Pericardium fibroblast (primary cell): ENCODE results near the gene TSFM. TPM values are rescaled to one million over a fixed set of nuclear protein-coding genes. Genes with fewer than 3 reads are reported as not detected.

Source experiments
- total RNA-seq: library from RNA; depleted of rRNA; stranded (reverse); fragments of >200 nt; gene quantifications from 2 replicates; pipeline ENCODE4 v1.2.3, GENCODE V29; 2015

The TSFM gene
- 13.6 and 18.3 TPM in 2 replicates for total RNA-seq

DNA sequence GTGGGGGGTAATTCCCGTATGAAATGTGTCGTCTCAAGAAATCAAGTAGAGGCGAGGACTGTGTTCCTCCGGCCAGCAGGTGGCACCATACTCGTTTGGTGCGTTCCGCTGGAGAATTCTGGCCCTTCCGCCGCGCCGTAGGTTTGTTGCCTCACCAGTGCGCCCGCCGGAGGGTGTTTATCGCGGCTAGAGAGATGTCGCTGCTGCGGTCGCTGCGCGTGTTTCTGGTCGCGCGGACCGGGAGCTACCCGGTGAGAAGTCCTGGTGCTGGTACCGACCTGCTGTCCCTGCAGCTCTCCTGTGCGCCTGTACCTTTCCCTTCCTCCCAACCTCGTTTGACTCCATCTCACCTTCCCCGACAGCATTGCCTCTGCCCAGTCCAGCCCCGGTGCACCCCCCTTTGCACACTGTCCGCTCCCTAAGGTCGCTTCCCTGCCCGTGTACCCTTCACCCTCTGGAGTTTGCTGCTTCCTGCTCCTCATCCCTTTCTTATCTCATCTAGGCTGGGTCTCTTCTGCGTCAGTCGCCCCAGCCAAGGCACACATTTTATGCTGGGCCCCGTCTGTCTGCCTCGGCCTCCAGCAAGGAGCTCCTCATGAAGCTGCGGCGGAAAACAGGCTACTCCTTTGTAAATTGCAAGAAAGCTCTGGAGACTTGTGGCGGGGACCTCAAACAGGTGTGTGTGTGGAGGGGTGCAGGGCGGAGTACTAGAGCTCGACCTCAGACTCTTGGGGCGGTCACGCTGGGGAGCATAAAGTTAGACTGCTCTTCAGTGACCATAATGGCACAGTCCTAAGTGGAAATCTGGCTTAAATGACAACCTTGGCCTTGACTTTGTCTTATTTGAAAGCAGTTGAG, at the start of gene TSFM:
Gene TSFM, plus strand, starts transcription at position 180 of the 858 bp plus-strand sequence. Its CDS starts 15 bp downstream, at position 195.

DNA sequence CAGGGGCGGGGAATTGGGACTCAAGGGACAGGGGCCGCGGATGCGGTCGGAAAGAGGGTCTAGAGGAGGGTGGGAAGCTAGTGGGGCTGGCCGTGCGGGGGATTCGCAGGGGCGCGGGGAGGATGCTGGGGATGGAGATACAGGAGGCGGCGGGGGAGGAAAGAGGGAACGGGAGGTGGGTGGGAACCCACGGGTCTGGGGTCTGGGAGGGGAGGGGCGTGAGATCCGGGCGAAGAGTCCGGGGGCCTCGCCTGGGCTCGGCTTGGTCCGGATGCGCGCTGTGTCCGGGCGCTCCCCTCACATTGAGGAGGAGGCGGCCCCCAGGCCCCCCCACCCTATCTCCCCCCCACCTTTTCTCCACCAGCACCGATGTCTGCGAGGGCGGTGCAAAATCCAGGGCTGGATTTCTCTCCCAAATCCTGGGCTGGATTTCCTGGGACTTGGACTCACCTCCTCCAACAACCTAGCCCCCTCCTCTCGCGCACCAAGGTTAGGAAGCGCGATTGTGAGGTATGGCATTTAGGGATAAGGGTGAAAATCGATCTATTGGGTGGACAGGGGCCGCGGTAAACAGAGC, 43.8 kb upstream of the TSFM start, which contains the start of gene AGAP2:
Gene AGAP2, minus strand, starts transcription at position 82 of the 577 bp plus-strand sequence. CDS start 496 bp downstream, outside the sequence.

GRCh38 chr12:57744777-57745484, 37.7 kb upstream of the TSFM start, which contains the start of gene TSPAN31:
Gene TSPAN31, plus strand, starts transcription at chr12:57745039. Its CDS starts 116 bp downstream, at chr12:57745155.

GRCh38 chr12:57751788-57752667, 30.6 kb upstream of the TSFM start, which contains the start of gene CDK4:
Gene CDK4, minus strand, starts transcription at chr12:57752310. Its CDS starts 593 bp downstream, at chr12:57751717.

DNA sequence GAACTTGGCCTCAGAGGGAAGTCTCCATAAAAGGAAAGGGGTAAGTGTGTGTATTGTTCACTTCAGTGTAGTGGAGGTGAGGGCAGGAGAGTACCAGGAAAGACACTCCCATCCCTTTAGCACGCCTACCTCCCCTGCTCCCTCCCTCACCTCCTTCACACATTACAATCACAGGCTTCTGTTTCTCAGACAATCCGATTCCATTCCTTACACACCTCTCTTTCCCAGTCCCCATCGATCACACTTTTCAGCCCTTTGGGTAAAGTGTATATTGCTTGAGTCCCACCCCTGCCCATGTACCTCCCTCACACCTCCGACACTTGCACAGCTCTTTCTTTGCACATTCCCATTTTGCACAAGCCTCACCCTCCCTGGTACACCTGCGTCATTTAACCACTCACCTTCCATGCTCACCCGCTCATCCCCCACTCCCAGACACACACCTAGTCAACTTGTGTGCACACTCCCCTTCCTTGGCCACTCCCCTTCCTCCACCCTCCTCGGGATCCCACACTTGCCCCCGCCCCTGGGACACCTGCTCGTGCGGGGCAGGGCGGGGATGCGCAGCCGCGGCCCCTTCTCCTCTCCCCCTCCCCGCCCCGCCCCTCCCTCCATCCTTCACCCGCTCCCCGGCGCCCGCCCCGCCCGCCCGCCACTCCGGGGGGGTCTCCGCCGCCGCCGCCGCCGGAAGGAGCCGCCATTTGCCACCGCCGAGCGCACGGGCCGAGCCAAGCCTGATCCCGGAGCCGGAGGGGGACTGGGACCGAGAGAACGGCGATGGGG, 28.0 kb upstream of the TSFM start, which contains the start of gene MARCHF9:
Gene MARCHF9, plus strand, starts transcription at position 693 of the 783 bp plus-strand sequence. CDS start 426 bp downstream, outside the sequence.

GRCh38 chr12:57766464-57767304, 15.9 kb upstream of the TSFM start, which contains the start of gene CYP27B1:
Gene CYP27B1, minus strand, starts transcription at chr12:57767078. Its CDS starts 37 bp downstream, at chr12:57767041.

DNA sequence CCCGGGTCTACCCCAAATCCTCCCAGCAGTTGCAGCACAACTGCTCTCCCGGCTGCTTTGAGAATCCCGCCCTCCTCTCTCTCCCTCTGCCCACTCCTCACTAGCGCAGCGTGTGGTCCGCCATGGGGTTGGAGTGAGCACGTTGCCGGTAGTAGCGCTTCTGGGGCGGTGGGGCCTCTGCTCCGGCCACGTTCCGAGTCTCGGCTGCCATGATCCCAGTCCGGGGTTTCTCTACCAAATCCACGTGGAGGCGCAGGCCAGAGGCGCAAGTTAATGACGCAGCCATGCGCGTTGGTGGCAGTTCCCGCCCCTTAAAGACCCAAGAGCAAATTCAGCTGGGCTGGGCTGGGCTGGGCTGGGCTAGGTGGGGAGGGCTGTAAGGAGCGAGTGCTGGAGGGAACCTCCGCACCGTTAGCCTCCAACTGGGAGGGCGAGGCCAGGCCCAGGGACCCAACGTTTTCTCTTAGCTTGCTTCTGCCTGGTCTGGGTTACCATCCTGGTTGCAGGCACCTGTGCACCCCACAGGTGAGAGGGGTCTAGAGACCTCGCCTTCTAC, 10.6 kb upstream of the TSFM start, which contains the start of gene METTL1:
Gene METTL1, minus strand, starts transcription at position 233 of the 556 bp plus-strand sequence. Its CDS starts 22 bp downstream, at position 211.

DNA sequence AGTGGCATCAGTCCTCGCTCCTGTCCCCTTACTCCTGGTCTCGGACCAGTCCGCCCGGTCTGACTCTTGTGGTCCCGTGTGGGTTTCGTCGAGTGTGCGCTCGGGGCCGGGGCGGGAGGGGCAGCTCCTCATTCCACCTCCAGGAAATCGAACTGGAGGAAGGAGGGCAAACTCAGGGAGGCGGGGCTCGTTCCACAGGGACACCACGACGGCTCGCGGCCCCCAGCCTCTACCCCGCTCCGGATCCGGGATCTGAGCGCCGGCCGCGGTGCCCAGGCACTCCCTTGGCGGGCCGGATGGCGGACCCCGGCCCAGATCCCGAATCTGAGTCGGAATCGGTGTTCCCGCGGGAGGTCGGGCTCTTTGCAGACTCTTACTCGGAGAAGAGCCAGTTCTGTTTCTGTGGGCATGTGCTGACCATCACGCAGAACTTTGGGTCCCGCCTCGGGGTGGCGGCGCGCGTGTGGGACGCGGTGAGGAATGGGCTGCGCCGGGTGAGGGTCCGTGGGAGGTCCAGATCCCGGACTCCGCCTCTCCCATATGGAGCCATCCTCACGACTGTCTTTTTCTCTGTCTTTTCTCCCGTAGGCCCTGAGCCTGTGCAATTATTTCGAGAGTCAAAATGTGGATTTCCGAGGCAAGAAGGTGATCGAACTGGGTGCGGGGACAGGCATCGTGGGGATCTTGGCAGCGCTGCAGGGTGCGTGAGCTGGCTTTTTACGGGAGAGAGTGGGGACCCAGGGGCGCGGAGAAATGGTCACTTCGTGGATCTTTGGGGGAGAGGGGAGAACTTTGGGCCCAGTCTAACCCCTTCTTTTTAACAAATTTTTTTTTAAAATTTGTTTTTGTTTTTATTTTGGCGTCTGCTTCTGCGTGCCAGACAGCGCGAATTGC, 9.9 kb upstream of the TSFM start, which contains the start of gene EEF1AKMT3:
Gene EEF1AKMT3, plus strand, starts transcription at position 186 of the 894 bp plus-strand sequence. Its CDS starts 111 bp downstream, at position 297.

GRCh38 chr12:57846577-57847319, 64.2 kb downstream of the TSFM start, which contains the start of gene CTDSP2:
Gene CTDSP2, minus strand, starts transcription at chr12:57846729. Its CDS starts 294 bp downstream, at chr12:57846435.

Other genes with a start within 250 kb of the TSFM start
- gene DCTN2, start 235.6 kb upstream of the TSFM start, total RNA-seq = 155 and 186 TPM in 2 replicates
- gene KIF5A, start 232.7 kb upstream of the TSFM start, total RNA-seq = 0.17 TPM in 1 of 2 replicates, not detected in the other
- 7.4 and 7.6 TPM in 2 replicates for gene PIP4K2C, start 191.6 kb upstream of the TSFM start, total RNA-seq
- gene DTX3, start 178.0 kb upstream of the TSFM start, total RNA-seq = 6.6 and 8.6 TPM in 2 replicates
- 10.4 and 10.8 TPM in 2 replicates for gene ARHGEF25, start 171.4 kb upstream of the TSFM start, total RNA-seq
- 0.17 TPM in 1 of 2 replicates, not detected in the other for gene B4GALNT1, start 149.6 kb upstream of the TSFM start, total RNA-seq
- gene OS9, start 88.7 kb upstream of the TSFM start, total RNA-seq = 191 and 216 TPM in 2 replicates
- under 0.01 and 0.23 TPM in 2 replicates for gene AGAP2, start 44.0 kb upstream of the TSFM start, total RNA-seq
- 60.6 and 72.7 TPM in 2 replicates for gene TSPAN31, start 37.7 kb upstream of the TSFM start, total RNA-seq
- 203 and 231 TPM in 2 replicates for gene CDK4, start 30.5 kb upstream of the TSFM start, total RNA-seq
- gene MARCHF9, start 27.7 kb upstream of the TSFM start, total RNA-seq = 1.8 and 3.6 TPM in 2 replicates
- 0.68 and 1.6 TPM in 2 replicates for gene CYP27B1, start 15.7 kb upstream of the TSFM start, total RNA-seq
- 8.5 and 20.0 TPM in 2 replicates for gene METTL1, start 10.7 kb upstream of the TSFM start, total RNA-seq
- 5.4 and 7.7 TPM in 2 replicates for gene EEF1AKMT3, start 10.2 kb upstream of the TSFM start, total RNA-seq
- gene AVIL, start 35.9 kb downstream of the TSFM start, total RNA-seq = 1.8 and 3.6 TPM in 2 replicates
- 151 and 175 TPM in 2 replicates for gene CTDSP2, start 63.9 kb downstream of the TSFM start, total RNA-seq
- 3.9 and 11.6 TPM in 2 replicates for gene ATP23, start 158.8 kb downstream of the TSFM start, total RNA-seq